ENCODE measurements around the gene ANKS1B.

The ANKS1B gene

DNA sequence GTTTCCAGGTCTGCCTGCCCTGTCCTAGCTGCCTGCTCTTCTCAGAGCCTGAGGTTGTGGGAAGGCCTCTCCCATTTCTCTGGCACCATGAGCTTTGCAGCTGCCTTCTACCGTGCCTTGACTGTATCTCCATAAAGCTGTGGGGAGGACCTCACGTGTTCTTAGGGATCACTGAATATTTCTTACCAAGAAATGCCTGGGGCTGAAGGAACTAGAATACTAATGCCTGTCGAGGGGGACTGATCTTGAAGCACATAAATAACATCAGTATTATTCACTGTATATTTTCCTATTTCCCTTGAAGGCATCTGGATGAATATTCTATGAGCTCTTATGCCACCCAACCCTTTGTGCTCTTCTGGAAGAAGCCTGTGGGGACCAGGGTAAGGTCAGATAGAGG is 1236.3 kb downstream of the ANKS1B start:
- TF ChIP-seq, protein P1, sequence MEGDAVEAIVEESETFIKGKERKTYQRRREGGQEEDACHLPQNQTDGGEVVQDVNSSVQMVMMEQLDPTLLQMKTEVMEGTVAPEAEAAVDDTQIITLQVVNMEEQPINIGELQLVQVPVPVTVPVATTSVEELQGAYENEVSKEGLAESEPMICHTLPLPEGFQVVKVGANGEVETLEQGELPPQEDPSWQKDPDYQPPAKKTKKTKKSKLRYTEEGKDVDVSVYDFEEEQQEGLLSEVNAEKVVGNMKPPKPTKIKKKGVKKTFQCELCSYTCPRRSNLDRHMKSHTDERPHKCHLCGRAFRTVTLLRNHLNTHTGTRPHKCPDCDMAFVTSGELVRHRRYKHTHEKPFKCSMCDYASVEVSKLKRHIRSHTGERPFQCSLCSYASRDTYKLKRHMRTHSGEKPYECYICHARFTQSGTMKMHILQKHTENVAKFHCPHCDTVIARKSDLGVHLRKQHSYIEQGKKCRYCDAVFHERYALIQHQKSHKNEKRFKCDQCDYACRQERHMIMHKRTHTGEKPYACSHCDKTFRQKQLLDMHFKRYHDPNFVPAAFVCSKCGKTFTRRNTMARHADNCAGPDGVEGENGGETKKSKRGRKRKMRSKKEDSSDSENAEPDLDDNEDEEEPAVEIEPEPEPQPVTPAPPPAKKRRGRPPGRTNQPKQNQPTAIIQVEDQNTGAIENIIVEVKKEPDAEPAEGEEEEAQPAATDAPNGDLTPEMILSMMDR (conservative IDR thresholded peaks at IDR 0.05; ENCODE audit: low read length): no peak
- no peak for TF ChIP-seq EZH2phosphoT487 (IDR thresholded peaks at IDR 0.05; ENCODE audit: borderline replicate concordance)
- Histone ChIP-seq H3F3A (ENCODE audit: low read depth) (no peaks in the 10 kb centered on the region), H3K79me2 (ENCODE audit: insufficient read depth, low read length) (no peaks in the 10 kb centered on the region), H3K9me3 (ENCODE audit: insufficient read depth, low read depth, low read length) (no peaks in the 10 kb centered on the region), H3K9me2 (replicated peaks; ENCODE audit: low read depth, low read length) (no peaks in the 10 kb centered on the region), H3K9ac (ENCODE audit: low read depth, low read length, poor library complexity, severe bottlenecking) (no peak overlapping the region), H3K4me2 (ENCODE audit: low read depth, low read length, poor library complexity, severe bottlenecking) (no peak overlapping the region), H3K36me3 (ENCODE audit: insufficient read depth, low read length) (no peaks in the 10 kb centered on the region), H3K4me3 (ENCODE audit: low read length, poor library complexity, severe bottlenecking) (no peak overlapping the region), H3K27me3 (ENCODE audit: insufficient read depth, low read length, poor library complexity, severe bottlenecking) (no peaks in the 10 kb centered on the region), H4K20me1 (ENCODE audit: insufficient read depth, low read length, poor library complexity, severe bottlenecking) (no peaks in the 10 kb centered on the region), H3K4me1 (ENCODE audit: insufficient read depth, low read length, poor library complexity, severe bottlenecking) (no peaks in the 10 kb centered on the region), H2AFZ (ENCODE audit: low read length) (no peak overlapping the region)

DNA sequence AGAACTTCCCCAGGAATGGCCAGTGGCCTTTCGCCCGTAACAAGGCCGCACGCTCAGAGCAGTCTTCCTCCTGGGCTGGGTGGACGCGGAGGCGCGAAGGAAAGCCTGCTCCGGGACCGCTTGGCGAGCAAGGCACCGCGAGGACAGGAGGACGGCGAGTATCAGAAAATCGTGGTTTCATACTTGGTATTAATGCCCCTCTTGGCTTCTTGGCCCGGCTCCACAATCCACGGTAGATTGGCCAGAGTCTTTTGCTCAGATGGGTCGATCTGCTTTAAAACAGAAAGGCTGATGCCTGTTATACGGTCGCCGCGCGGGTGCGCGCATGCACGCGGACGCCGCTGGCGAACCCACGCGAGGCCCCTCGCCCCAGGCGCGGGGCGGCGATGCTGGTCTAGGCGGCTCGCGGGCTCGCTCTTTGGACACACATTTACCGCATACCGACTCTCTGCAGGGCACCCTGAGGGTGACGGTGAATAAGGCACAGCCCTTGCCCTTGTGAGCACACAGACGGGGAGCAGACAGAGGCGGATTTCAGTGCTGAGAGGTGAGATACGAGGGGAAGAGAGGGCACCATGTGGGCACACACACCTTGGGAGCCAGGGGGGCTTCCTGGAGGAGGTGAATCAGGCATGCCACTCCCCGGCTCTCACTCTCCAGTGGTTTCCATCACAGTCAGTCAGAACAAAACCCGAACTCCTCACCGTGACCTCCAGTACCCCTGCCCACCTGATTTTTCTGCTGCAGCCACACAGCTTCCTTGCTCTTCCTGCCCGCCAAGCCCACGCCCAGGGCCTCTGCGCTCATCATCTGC is 1239.0 kb downstream of the ANKS1B start:
- Histone ChIP-seq H3F3A (ENCODE audit: low read depth) (no peaks in the 10 kb centered on the region), H3K9ac (ENCODE audit: low read depth, low read length, poor library complexity, severe bottlenecking) (no peak overlapping the region), H3K4me1 (ENCODE audit: insufficient read depth, low read length, poor library complexity, severe bottlenecking) (no peaks in the 10 kb centered on the region), H3K36me3 (ENCODE audit: insufficient read depth, low read length) (no peaks in the 10 kb centered on the region), H3K79me2 (ENCODE audit: insufficient read depth, low read length) (no peaks in the 10 kb centered on the region), H3K4me3 (ENCODE audit: low read length, poor library complexity, severe bottlenecking) (no peak overlapping the region), H3K9me2 (replicated peaks; ENCODE audit: low read depth, low read length) (no peaks in the 10 kb centered on the region), H3K4me2 (ENCODE audit: low read depth, low read length, poor library complexity, severe bottlenecking) (no peak overlapping the region), H3K27me3 (ENCODE audit: insufficient read depth, low read length, poor library complexity, severe bottlenecking) (no peaks in the 10 kb centered on the region), H4K20me1 (ENCODE audit: insufficient read depth, low read length, poor library complexity, severe bottlenecking) (no peaks in the 10 kb centered on the region), H2AFZ (ENCODE audit: low read length) (no peak overlapping the region), H3K9me3 (ENCODE audit: insufficient read depth, low read depth, low read length) (no peaks in the 10 kb centered on the region)
- TF ChIP-seq EZH2phosphoT487 (IDR thresholded peaks at IDR 0.05; ENCODE audit: borderline replicate concordance): no peak
- TF ChIP-seq, protein P1 (conservative IDR thresholded peaks at IDR 0.05; ENCODE audit: low read length): no peak

DNA sequence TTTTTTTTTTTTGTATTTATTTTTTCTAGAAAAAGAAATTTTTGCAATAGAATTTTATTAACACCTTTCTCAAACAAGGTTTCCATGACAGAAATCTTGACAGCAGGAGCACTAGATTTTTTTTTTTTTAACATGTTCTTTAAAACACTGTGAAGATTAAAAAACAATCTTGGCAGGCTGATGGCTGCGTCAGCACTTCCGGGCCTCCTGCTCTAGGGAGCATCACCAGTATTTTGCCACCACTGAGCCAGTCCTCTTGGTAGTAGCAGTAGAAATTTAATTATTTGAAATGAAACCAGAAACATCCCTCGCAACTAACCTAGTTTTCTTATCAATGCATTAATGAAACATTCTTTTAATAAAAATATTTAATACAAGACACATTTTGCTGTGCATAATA is 1240.1 kb downstream of the ANKS1B start:
- Histone ChIP-seq H3K4me1 (ENCODE audit: insufficient read depth, low read length, poor library complexity, severe bottlenecking) (no peaks in the 10 kb centered on the region), H3K9me2 (replicated peaks; ENCODE audit: low read depth, low read length) (no peaks in the 10 kb centered on the region), H3F3A (ENCODE audit: low read depth) (no peaks in the 10 kb centered on the region), H4K20me1 (ENCODE audit: insufficient read depth, low read length, poor library complexity, severe bottlenecking) (no peaks in the 10 kb centered on the region), H3K9ac (ENCODE audit: low read depth, low read length, poor library complexity, severe bottlenecking) (no peak overlapping the region), H3K27me3 (ENCODE audit: insufficient read depth, low read length, poor library complexity, severe bottlenecking) (no peaks in the 10 kb centered on the region), H3K4me2 (ENCODE audit: low read depth, low read length, poor library complexity, severe bottlenecking) (no peak overlapping the region), H2AFZ (ENCODE audit: low read length) (no peak overlapping the region), H3K9me3 (ENCODE audit: insufficient read depth, low read depth, low read length) (no peaks in the 10 kb centered on the region), H3K4me3 (ENCODE audit: low read length, poor library complexity, severe bottlenecking) (no peak overlapping the region), H3K36me3 (ENCODE audit: insufficient read depth, low read length) (no peaks in the 10 kb centered on the region), H3K79me2 (ENCODE audit: insufficient read depth, low read length) (no peaks in the 10 kb centered on the region)
- TF ChIP-seq EZH2phosphoT487 (IDR thresholded peaks at IDR 0.05; ENCODE audit: borderline replicate concordance): no peak
- TF ChIP-seq, protein P1 (conservative IDR thresholded peaks at IDR 0.05; ENCODE audit: low read length): no peak
